A673 (cell line): ENCODE results near the gene PDE5A.

Experiments
- EZH2 ChIP-seq: fragments of 200-600 bp; sonication (generic); IDR thresholded peaks from 2 replicates; pipeline ENCODE4 v1.6.1; 2017; ENCODE audit warnings: borderline replicate concordance, low read depth, mild to moderate bottlenecking, mixed read lengths, antibody characterized with exemption, low read length; ENCODE audit not compliant: poor library complexity, severe bottlenecking
- TF ChIP-seq, protein P1 (sequence below): fragments of 300-800, 200-600 bp; sonication (generic); conservative IDR thresholded peaks from 2 replicates; pipeline ENCODE4 v1.5.1; 2017; ENCODE audit warnings: low read depth, mild to moderate bottlenecking, antibody characterized with exemption, low read length, moderate library complexity, mixed read lengths

- TF ChIP-seq, protein P1, sequence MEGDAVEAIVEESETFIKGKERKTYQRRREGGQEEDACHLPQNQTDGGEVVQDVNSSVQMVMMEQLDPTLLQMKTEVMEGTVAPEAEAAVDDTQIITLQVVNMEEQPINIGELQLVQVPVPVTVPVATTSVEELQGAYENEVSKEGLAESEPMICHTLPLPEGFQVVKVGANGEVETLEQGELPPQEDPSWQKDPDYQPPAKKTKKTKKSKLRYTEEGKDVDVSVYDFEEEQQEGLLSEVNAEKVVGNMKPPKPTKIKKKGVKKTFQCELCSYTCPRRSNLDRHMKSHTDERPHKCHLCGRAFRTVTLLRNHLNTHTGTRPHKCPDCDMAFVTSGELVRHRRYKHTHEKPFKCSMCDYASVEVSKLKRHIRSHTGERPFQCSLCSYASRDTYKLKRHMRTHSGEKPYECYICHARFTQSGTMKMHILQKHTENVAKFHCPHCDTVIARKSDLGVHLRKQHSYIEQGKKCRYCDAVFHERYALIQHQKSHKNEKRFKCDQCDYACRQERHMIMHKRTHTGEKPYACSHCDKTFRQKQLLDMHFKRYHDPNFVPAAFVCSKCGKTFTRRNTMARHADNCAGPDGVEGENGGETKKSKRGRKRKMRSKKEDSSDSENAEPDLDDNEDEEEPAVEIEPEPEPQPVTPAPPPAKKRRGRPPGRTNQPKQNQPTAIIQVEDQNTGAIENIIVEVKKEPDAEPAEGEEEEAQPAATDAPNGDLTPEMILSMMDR, result no peak
- no peak for TF ChIP-seq EZH2
Measured at GRCh38 chr4:119672938-119673337, 44.3 kb upstream of the PDE5A start.
